NCI-H2029 (cell line): ENCODE results near the gene FNDC3B.

ENCODE experiments used
- DNase-seq: peaks from one replicate; lab custom pipeline; 2025; lab: John Stamatoyannopoulos, UW

Gene FNDC3B

GRCh38 chr3:172449466-172450149 is 410.2 kb downstream of the FNDC3B start:
- no peak for DNase-seq
